CD4-positive, alpha-beta T cell treated with Interleukin-17A for 1 hour (primary cell): Measurements from ENCODE around the gene PPP6R2.

Source experiments
- DNase-seq: peaks from one replicate; pipeline ENCODE4 v3.0.0-alpha.2; 2020

PPP6R2 gene

GRCh38 chr22:50454556-50455075 is 111.5 kb downstream of the PPP6R2 start:
- DNase-seq, result no peak

GRCh38 chr22:50455201-50455600 is 112.1 kb downstream of the PPP6R2 start:
- DNase-seq, result no peak

GRCh38 chr22:50456026-50456425 is 112.9 kb downstream of the PPP6R2 start:
- DNase-seq, result no peak

- no peak for DNase-seq
These were observed 113.5 kb downstream of the PPP6R2 start for GRCh38 chr22:50456466-50457234.

GRCh38 chr22:50459016-50459415 is 115.9 kb downstream of the PPP6R2 start:
- no peak for DNase-seq

- DNase-seq, result no peak
These were observed 116.5 kb downstream of the PPP6R2 start for GRCh38 chr22:50459496-50460140.

- DNase-seq, result no peak
These were observed 117.8 kb downstream of the PPP6R2 start for GRCh38 chr22:50460938-50461337.

- no peak for DNase-seq
These were observed 118.4 kb downstream of the PPP6R2 start for GRCh38 chr22:50461536-50461935.

GRCh38 chr22:50461979-50462540 is 118.9 kb downstream of the PPP6R2 start:
- DNase-seq, result no peak

- no peak for DNase-seq
These were observed 120.2 kb downstream of the PPP6R2 start for GRCh38 chr22:50463188-50463900.

GRCh38 chr22:50464451-50464850 is 121.3 kb downstream of the PPP6R2 start:
- no peak for DNase-seq

- DNase-seq, result no peak
These were observed 122.2 kb downstream of the PPP6R2 start for GRCh38 chr22:50465066-50465930.

- no peak for DNase-seq
These were observed 124.2 kb downstream of the PPP6R2 start for GRCh38 chr22:50467341-50467740.

- no peak for DNase-seq
These were observed 124.8 kb downstream of the PPP6R2 start for GRCh38 chr22:50467773-50468440.

- no peak for DNase-seq
These were observed 125.5 kb downstream of the PPP6R2 start for GRCh38 chr22:50468626-50469025.

GRCh38 chr22:50469377-50470305 is 126.5 kb downstream of the PPP6R2 start:
- DNase-seq, result peak; percentile 98

GRCh38 chr22:50470491-50470890 is 127.4 kb downstream of the PPP6R2 start:
- no peak for DNase-seq

GRCh38 chr22:50471197-50471847 is 128.2 kb downstream of the PPP6R2 start:
- DNase-seq, result no peak

- DNase-seq, result no peak
These were observed 128.8 kb downstream of the PPP6R2 start for GRCh38 chr22:50471962-50472361.

- peak; percentile 71 for DNase-seq
These were observed 130.0 kb downstream of the PPP6R2 start for GRCh38 chr22:50473088-50473487.
